Natural killer cell treated with Interleukin-12 subunit alpha and Interleukin-12 subunit beta and Interleukin-15 and Interleukin-18, amount 100 ng/mL, for 72 hours (primary cell): ENCODE results near the gene ZNF570. TPM values are rescaled to one million over a fixed set of nuclear protein-coding genes. Genes with fewer than 3 reads are reported as not detected.
A peak's percentile ranks its signal among the peaks of the same experiment; 100 is the strongest.

Experiments
- ATAC-seq, 2 donors: fragments of 150-1000 bp; cut with Tn5 transposase in 1 of 2; sonication (Bioruptor Pico), chemical (Tn5 transposase) in 1 of 2; 2 replicates each; pipeline ENCODE4 v1.10.0; 2021
- DNase-seq: peaks from one replicate; pipeline ENCODE4 v3.0.0; 2022; ENCODE audit warnings: low spot score
- H3K27ac Mint-ChIP-seq, 2 donors: 1 replicate in 1 of 2; 2 replicates in 1 of 2; pipeline ENCODE4 v1.8.0; 2022; ENCODE audit warnings: mixed read lengths in 2 of 2, mild to moderate bottlenecking in 1 of 2, moderate library complexity in 1 of 2
- H3K27me3 Mint-ChIP-seq, 2 donors: 1 replicate in 1 of 2; 2 replicates in 1 of 2; pipeline ENCODE4 v1.8.0; 2022; ENCODE audit warnings: mixed read lengths in 2 of 2
- H3K36me3 Mint-ChIP-seq: one replicate; pipeline ENCODE4 v1.8.0; 2022; ENCODE audit warnings: mixed read lengths
- H3K4me1 Mint-ChIP-seq, 2 donors: 1 replicate in 1 of 2; 2 replicates in 1 of 2; pipeline ENCODE4 v1.8.0; 2022; ENCODE audit warnings: low read depth in 2 of 2, mixed read lengths in 2 of 2, mild to moderate bottlenecking in 1 of 2
- H3K4me3 Mint-ChIP-seq: one replicate; pipeline ENCODE4 v1.8.0; 2022; ENCODE audit warnings: mixed read lengths
- H3K9me3 Mint-ChIP-seq: 2 replicates; pipeline ENCODE4 v1.8.0; 2022; ENCODE audit warnings: mixed read lengths
- total RNA-seq, 2 donors: library from RNA; stranded (reverse); gene quantifications; one replicate each; pipeline ENCODE4 v1.2.3, GENCODE V29; 2022

ZNF570 gene
- 1 to 10 TPM; 3.6 to 7.1 TPM for total RNA-seq

DNA sequence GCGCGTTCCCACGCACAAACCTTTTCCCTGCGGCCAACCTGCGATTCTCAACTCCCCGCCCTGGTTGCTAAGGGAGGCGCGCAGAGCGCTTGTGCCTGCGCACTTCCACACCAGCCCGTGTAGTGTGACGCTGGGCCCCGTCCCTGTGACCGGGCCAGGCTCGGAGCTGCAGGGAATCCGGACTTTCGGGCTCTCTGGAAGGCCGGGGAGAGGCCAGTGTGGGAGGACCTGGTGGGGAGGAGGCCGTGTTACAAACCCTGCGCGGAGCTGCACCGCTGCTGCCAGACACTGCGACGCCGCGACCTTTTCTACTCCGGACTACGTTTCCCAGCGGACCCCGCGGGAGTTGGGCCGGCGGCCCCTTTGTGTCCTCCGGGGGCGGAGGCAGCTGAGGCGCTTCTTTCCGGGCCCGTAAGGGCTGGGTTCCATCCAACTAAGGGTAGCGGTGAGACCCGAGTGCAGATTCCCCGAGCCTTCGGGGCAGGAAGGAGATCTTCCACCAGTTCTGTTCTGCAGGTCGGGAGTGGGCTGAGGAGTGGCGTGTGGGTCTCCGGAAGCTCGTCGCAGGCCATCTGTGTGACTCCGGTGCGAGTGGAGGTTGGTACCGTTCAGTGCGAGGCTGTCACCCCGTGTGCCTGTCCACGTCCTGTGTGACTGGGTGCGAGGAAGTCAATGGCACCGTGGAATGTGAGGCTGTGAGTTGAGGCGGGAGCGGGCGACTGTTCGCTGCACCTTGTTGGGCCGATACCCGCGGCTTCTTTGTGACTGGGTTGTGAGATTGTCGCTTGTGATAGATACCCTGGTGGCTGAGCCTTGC lies at the start of gene ZNF570:
Gene ZNF570, plus strand, starts transcription at position 396 of the 817 bp plus-strand sequence. CDS start 999 bp downstream, outside the sequence.
- DNase-seq (peak; percentile 91), ATAC-seq (peak; percentile 83 to 87)
- Mint-ChIP-seq H3K9me3 (peaks cover 8% of the 10 kb centered on the region), H3K4me1 (peaks cover 28 to 32% of the 10 kb centered on the region in 2 donors), H3K36me3 (peaks cover 27% of the 10 kb centered on the region), H3K27me3 (no peaks in the 10 kb centered on the region), H3K4me3 (peak within 1 kb of the TSS; percentile 97), H3K27ac (peak within 1 kb of the TSS; percentile 83 to 94)

DNA sequence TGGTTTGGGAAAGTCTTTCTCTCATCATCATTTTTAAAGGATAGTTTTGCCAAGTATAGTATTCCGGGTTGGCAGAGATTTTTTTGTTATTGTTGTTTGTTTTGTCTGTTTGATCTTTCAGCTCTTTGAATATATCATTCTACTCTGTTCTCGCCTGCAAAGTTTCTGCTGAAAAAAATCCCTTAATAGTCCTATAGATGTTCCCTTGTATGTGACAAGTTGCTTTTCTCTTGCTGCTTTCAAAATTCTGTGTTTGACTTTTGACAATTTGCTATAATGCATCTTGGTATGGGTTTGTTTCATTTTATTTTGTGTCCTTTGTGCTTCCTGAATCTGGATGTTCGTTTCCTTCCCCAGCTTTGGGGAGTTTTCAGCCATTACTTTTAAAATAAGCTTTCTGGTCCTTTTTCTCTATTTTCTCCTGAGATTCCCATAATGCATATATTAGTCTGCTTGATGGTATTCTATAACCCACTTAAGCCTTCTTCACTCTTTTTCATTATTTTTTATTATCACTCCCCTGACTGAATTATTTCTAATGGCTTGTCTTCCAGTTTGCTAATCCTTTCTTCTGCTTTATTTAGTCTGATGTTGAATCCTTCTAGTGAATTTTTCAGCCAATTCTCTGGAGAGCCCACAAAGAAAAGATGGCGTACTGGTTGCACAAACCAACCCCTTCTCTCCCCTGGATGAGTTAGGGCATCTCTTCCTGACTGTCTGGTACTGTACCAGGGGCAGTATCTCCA lies 16.5 kb upstream of the ZNF570 start:
- Mint-ChIP-seq H3K27me3 (no peaks in the 10 kb centered on the region), H3K4me1 (no peaks in the 10 kb centered on the region), H3K9me3 (peaks cover 44% of the 10 kb centered on the region), H3K4me3 (no peak overlapping the region), H3K36me3 (peaks cover 83% of the 10 kb centered on the region), H3K27ac (no peak overlapping the region)
- DNase-seq (no peak), ATAC-seq (no peak)

DNA sequence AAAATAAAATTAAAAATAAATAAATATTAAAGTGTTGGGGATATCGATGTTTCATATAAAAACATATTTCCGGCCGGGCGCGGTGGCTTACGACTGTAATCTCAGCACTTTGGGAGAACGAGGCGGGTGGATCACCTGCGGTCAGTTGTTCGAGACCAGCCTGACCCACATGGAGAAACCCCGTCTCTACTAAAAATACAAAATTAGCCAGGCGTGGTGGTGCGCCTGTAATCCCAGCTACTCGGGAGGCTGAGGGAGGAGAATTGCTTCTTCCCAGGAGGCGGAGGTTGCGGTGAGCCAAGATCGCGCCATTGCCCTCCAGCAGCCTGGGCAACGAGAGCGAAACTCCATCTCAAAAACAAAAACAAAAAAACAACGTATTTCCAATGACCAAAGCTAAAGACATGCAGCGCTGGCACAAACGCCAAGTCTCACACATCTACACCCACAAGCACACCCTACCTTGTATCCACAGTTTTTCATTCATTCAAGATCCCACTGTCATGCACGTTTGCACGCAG lies 2.8 kb upstream of the ZNF570 start:
- peak overlapping the region; percentile 83 to 91 for H3K27ac Mint-ChIP-seq

DNA sequence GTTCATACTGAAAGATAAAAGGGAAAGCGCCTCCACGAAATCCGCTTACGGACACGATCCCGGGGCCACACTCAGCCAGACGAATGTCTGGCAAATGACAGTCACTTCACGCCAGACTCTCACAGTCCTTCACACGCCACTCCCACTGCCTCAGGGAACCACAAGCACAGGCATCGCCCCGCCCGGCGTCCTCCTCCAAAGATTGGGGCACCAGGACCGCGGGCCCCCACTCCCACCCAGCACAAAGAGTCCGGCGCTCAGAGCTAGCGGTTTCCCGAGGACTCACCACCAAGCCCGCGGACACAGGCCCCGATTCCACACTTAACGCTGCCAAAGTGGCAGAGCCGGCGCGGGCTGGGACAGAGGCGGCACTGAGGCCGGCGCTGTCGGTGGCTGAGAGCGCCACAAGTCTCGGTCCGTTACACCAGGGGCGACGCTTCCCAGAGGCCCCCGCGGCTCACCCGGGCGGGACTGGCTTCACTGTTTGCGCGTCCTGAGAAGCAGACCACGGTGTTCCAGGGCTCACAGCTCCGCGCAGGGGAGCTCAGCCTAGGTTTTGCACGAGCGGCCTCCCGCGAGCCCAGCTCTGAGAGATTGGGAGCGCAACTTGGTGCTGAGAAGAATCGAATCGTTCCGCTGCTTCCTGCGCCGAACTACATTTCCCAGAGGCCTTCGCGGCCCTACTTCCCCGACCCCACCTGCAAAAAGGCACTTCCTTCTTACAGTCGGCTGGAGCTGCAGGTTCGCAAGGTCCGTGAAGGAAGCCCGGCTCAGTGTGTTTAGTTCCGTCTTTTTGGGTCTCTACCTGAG lies 2.2 kb upstream of the ZNF570 start, which contains the start of gene ZNF569:
Gene ZNF569, minus strand, starts transcription at position 647 of the 810 bp plus-strand sequence. CDS start 22,523 bp downstream, outside the sequence.
- H3K4me1 Mint-ChIP-seq, result peaks cover 28 to 32% of the 10 kb centered on the region in 2 donors
- H3K4me3 Mint-ChIP-seq, result peak within 1 kb of the TSS; percentile 97
- H3K36me3 Mint-ChIP-seq, result peaks cover 27% of the 10 kb centered on the region
- ATAC-seq, result peak; percentile 84 to 86
- no peaks in the 10 kb centered on the region for H3K27me3 Mint-ChIP-seq
- DNase-seq, result peak; percentile 92
- peak within 1 kb of the TSS; percentile 83 to 91 for H3K27ac Mint-ChIP-seq
- peaks cover 8% of the 10 kb centered on the region for H3K9me3 Mint-ChIP-seq

More for the DNA sequence above, 2.8 kb upstream of the ZNF570 start:
- DNase-seq (no peak), ATAC-seq (no peak)
- H3K4me1 Mint-ChIP-seq, result peaks cover 28 to 32% of the 10 kb centered on the region in 2 donors
- peaks cover 27% of the 10 kb centered on the region for H3K36me3 Mint-ChIP-seq
- H3K27me3 Mint-ChIP-seq, result no peaks in the 10 kb centered on the region
- peaks cover 8% of the 10 kb centered on the region for H3K9me3 Mint-ChIP-seq
- peak overlapping the region; percentile 97 for H3K4me3 Mint-ChIP-seq

DNA sequence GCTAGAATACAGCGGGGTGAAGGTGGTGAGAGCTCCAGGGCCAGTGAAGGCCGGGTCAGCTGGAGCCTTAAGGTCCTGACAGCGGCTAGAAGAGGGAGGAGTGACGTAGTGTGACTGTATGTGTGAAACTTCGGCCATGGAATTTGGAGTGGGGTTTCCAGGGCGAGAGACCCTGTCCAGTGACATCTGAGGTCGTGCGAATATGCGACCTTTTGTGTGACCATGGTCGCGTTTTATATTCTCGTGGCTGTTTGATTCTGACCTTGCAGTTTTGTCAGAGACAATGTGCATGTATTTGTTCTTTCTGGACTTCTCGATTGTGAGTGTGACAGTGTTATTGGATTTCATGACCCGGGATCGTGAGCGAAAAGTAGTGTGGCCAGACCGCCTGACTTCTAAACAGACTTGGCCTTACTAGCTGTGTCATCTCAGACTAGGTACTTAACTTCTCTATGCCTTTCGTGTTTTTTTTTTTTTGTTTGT lies 1.5 kb upstream of the ZNF570 start:
- H3K4me1 Mint-ChIP-seq, result peaks cover 28 to 32% of the 10 kb centered on the region in 2 donors
- H3K9me3 Mint-ChIP-seq, result peaks cover 8% of the 10 kb centered on the region
- peak overlapping the region; percentile 83 to 91 for H3K27ac Mint-ChIP-seq
- H3K27me3 Mint-ChIP-seq, result no peaks in the 10 kb centered on the region
- peak overlapping the region; percentile 97 for H3K4me3 Mint-ChIP-seq
- H3K36me3 Mint-ChIP-seq, result peaks cover 27% of the 10 kb centered on the region
- no peak for DNase-seq
- ATAC-seq, result no peak

DNA sequence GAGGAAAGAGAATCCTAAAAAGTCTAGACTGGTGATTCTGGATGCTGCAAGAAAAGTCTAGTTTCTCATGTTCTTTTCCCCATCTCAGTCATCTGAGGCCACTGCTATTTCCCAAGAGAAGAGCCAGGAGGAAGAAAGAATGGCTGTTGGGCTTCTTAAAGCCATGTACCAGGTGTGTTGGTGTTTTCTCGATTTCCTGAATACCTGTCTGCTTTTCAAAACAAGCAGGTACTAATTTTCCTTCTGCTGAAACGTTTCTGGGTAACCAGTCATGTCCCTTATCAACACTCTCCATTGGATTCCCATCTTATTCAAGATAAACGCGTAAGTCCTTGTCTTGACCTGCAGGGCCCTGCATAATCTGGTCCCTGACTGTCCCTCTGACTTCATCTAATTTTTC lies 1.1 kb downstream of the ZNF570 start:
- Mint-ChIP-seq H3K27ac (peak overlapping the region; percentile 78 to 94), H3K36me3 (peaks cover 19% of the 10 kb centered on the region), H3K4me3 (peak overlapping the region; percentile 97), H3K4me1 (peaks cover 26 to 32% of the 10 kb centered on the region in 2 donors), H3K27me3 (no peaks in the 10 kb centered on the region), H3K9me3 (peaks cover 3% of the 10 kb centered on the region)
- no peak for ATAC-seq
- no peak for DNase-seq

DNA sequence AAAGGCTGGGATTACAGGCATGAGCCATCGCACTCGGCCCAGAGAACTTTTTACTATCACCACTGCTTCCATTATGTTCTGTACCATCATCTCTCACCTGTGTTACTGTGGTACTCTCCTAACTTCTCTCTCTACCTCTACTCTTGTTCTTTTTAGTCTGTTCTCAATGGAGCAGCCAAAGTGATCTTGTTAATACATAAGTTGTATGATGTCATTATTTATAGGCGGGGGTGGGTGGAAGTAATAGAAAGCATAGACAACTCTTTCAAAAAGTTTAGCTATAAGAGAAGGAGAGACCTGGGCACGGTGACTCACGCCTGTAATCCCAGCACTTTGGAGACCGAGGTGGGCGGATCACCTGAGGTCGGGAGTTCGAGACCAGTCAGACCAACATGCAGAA lies 3.0 kb downstream of the ZNF570 start:
- H3K27me3 Mint-ChIP-seq, result no peaks in the 10 kb centered on the region
- peaks cover 6% of the 10 kb centered on the region for H3K9me3 Mint-ChIP-seq
- H3K4me3 Mint-ChIP-seq, result no peak overlapping the region
- no peak overlapping the region for H3K27ac Mint-ChIP-seq
- DNase-seq (no peak), ATAC-seq (no peak)
- H3K4me1 Mint-ChIP-seq, result peaks cover 20 to 26% of the 10 kb centered on the region in 2 donors
- H3K36me3 Mint-ChIP-seq, result peaks cover 37% of the 10 kb centered on the region

DNA sequence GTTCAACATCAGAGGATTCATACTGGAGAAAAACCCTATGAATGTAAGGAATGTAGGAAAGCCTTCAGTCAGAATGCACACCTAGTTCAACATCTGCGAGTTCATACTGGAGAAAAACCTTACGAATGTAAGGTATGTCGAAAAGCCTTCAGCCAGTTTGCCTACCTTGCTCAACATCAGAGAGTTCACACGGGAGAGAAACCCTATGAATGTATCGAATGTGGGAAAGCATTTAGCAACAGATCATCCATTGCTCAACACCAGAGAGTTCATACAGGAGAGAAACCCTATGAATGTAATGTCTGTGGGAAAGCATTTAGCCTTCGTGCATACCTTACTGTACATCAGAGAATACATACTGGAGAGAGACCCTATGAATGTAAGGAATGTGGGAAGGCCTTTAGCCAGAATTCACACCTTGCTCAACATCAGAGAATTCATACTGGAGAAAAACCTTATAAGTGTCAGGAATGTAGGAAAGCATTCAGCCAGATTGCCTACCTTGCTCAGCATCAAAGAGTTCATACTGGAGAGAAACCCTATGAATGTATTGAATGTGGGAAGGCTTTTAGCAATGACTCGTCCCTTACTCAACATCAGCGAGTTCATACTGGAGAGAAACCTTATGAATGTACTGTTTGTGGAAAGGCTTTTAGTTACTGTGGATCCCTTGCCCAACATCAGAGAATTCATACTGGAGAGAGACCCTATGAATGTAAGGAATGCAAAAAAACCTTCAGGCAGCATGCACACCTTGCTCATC lies 15.4 kb downstream of the ZNF570 start:
- Mint-ChIP-seq H3K9me3 (peaks cover 31% of the 10 kb centered on the region), H3K4me1 (no peaks in the 10 kb centered on the region), H3K4me3 (no peak overlapping the region), H3K27ac (no peak overlapping the region), H3K36me3 (peaks cover 65% of the 10 kb centered on the region), H3K27me3 (no peaks in the 10 kb centered on the region)
- DNase-seq, result no peak
- ATAC-seq, result no peak

DNA sequence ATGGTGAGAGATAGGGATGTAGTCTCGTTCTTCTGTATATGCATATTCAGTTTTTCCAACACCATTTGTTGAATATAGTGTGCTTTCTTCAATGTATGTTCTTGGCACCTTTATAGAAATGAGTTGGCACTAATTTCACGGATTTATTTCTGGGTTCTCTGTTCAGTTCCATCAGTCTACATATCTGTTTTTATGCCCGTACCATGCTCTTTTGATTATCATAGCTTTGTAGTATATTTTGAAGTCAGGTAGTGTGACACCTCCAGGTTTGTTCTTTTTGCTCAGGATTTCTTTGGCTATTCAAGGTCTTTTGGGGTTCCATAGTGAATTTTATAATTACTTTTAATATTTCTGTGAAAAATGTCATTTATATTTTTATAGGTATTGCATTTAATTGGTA lies 23.1 kb downstream of the ZNF570 start:
- DNase-seq (no peak), ATAC-seq (no peak)
- no peaks in the 10 kb centered on the region for H3K27me3 Mint-ChIP-seq
- H3K4me3 Mint-ChIP-seq, result no peak overlapping the region
- H3K36me3 Mint-ChIP-seq, result peaks cover 52% of the 10 kb centered on the region
- H3K9me3 Mint-ChIP-seq, result peaks cover 24% of the 10 kb centered on the region
- no peaks in the 10 kb centered on the region for H3K4me1 Mint-ChIP-seq
- no peak overlapping the region for H3K27ac Mint-ChIP-seq

DNA sequence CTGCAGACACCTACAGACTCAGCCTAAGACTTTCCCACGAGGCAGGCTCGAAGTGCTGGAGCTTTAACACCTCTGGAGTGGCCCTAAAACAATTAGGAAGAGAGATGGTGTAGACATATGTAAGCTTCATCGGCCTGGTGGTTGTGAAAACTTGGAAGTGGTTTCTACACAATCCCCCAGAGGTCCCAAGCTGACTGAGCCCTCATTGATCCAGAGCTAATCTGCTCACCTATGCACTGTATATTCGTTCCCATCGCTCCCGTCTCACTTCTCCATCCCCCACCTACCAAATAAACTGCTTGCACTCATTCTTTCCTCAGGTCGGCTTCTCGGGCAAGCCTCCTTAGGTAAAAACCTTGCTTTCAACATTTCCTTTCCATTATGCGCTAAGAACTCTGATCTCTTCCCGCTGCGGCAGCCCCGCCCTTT lies 36.8 kb downstream of the ZNF570 start:
- no peaks in the 10 kb centered on the region for H3K9me3 Mint-ChIP-seq
- H3K36me3 Mint-ChIP-seq, result peaks cover 8% of the 10 kb centered on the region
- no peak overlapping the region for H3K27ac Mint-ChIP-seq
- no peaks in the 10 kb centered on the region for H3K27me3 Mint-ChIP-seq
- ATAC-seq (peak; percentile 14 to 60), DNase-seq (no peak)
- H3K4me3 Mint-ChIP-seq, result no peak overlapping the region
- no peaks in the 10 kb centered on the region for H3K4me1 Mint-ChIP-seq

DNA sequence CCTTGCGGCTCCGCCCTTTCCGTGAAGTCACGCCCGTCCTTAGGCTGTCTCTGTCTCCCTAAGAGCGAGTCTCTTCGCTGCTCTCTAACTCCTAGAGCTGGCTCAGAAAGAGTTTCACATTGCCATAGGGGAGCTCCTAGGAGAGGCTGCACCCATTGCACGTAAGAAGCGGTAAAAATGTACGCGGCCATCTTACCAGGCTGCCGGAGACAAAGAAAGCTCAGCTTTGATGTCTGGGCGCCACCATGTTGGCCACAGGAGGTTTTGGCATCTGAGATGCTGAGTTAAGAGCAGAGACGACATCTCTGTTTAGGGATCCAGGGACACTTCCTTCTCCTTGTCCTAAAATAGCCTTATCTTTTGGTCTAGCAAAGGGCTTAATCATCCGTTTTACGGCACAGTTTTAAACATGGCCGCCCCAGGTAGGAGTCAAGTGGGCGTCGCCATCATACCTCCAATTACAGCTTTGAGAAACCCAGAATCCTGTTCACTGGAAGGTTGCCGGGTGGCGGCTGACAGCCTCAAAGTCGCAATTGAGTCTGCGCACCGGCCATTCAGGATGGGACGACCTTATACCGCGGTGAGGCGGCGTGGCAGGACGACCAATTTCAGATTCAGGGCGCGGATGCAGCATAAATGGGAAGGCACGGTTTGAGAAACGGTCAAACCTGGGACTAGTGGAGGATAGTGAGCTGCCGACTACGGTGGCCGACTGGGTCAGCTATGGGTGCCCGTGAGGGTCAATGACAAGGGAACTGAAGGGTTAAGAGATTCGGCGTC lies 37.4 kb downstream of the ZNF570 start, which contains the start of gene ZNF793:
Gene ZNF793, plus strand, starts transcription at position 553 of the 780 bp plus-strand sequence. CDS start 16,501 bp downstream, outside the sequence.
- H3K36me3 Mint-ChIP-seq, result peaks cover 12% of the 10 kb centered on the region
- no peaks in the 10 kb centered on the region for H3K4me1 Mint-ChIP-seq
- no peak within 1 kb of the TSS for H3K27ac Mint-ChIP-seq
- no peak within 1 kb of the TSS for H3K4me3 Mint-ChIP-seq
- no peaks in the 10 kb centered on the region for H3K27me3 Mint-ChIP-seq
- H3K9me3 Mint-ChIP-seq, result no peaks in the 10 kb centered on the region
- peak; percentile 83 for DNase-seq
- peak; percentile 85 to 91 for ATAC-seq

DNA sequence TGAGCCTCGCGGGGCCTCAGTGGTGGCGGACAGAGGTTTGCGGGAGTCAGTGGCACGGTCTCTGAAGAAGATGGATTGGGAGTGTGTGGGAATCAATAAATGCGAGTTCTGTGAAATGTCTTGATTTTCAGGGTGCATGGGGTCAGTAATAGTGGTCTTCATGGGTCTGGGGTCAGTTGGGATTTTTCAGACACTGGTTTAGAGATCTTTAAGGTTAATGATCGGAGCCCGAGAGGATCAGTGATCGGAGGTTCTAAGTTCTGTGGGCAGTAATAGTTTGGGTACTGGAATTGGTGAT lies 38.0 kb downstream of the ZNF570 start:
- peaks cover 16% of the 10 kb centered on the region for H3K36me3 Mint-ChIP-seq
- no peaks in the 10 kb centered on the region for H3K9me3 Mint-ChIP-seq
- H3K4me3 Mint-ChIP-seq, result no peak overlapping the region
- ATAC-seq (no peak), DNase-seq (no peak)
- H3K4me1 Mint-ChIP-seq, result no peaks in the 10 kb centered on the region
- H3K27me3 Mint-ChIP-seq, result no peaks in the 10 kb centered on the region
- H3K27ac Mint-ChIP-seq, result no peak overlapping the region
